Liver (tissue), 3 donors: ENCODE data around the gene ADAM21.
"Not testable (repeated sequence)": the region's sequence is repeated elsewhere in the genome, so short reads cannot be mapped to it uniquely, and the experiment has no call there.

Source experiments
- CTCF ChIP-seq: fragments of 150-350 bp; IDR thresholded peaks from 2 replicates; pipeline ENCODE4 v1.5.1; 2017; ENCODE audit warnings: improper control_type of control experiment, low read depth, low read length; ENCODE audit not compliant: missing input control
- EGR1 ChIP-seq, 2 donors: IDR thresholded peaks; 2 replicates each; pipeline ENCODE4 v1.6.1; 2016 to 2018; ENCODE audit warnings: antibody characterized with exemption in 2 of 2, low read depth in 2 of 2
- GABPA ChIP-seq, 2 donors: IDR thresholded peaks in 1 of 2; conservative IDR thresholded peaks in 1 of 2; 2 replicates each; pipeline ENCODE4 v1.6.1; 2016; ENCODE audit warnings: antibody characterized with exemption in 2 of 2, mild to moderate bottlenecking in 1 of 2, moderate library complexity in 1 of 2
- MAX ChIP-seq: IDR thresholded peaks from 2 replicates; pipeline ENCODE4 v1.6.1; 2016; ENCODE audit warnings: antibody characterized with exemption
- SP1 ChIP-seq: IDR thresholded peaks from 2 replicates; pipeline ENCODE4 v1.6.1; 2018; ENCODE audit warnings: antibody characterized with exemption, mild to moderate bottlenecking
- donor health status: healthy.
- donor health status: healthy.

- TF ChIP-seq SP1; MAX; CTCF; GABPA (IDR thresholded peaks at IDR 0.05 in 1 of 2, conservative IDR thresholded peaks at IDR 0.05 in 1 of 2); EGR1 (IDR thresholded peaks at IDR 0.05; ENCODE audit: low read depth in 2 of 2): not testable (repeated sequence)
Observed at GRCh38 chr14:70406216-70406615, 45.8 kb upstream of the ADAM21 start.
